Heart left ventricle (tissue), 16 donors: ENCODE measurements around the gene PTX4. TPM values are rescaled to one million over a fixed set of nuclear protein-coding genes. Genes with fewer than 3 reads are reported as not detected.

Experiments
- ATAC-seq, 4 donors: fragments of 200-7000 bp; cut with Tn5 transposase; one replicate each; pipeline ENCODE4 v1.9.1; 2020 to 2022; ENCODE audit warnings: moderate library complexity in 4 of 4, mild to moderate bottlenecking in 3 of 4, moderate number of reproducible peaks in 1 of 4
- DNase-seq, 5 donors: peaks; one replicate each; pipeline ENCODE4 v3.0.0-alpha.2; 2020
- H3K27ac ChIP-seq, 12 donors: fragments of 200-600 bp; sonication (generic) in 4 of 12; one replicate each; pipeline versions ENCODE4 v1.5.0 to v1.8.0; 2016 to 2022; ENCODE audit warnings: mild to moderate bottlenecking in 2 of 12
- H3K27me3 ChIP-seq, 9 donors: fragments of 200-600 bp; sonication (generic) in 2 of 9; one replicate each; pipeline versions ENCODE4 v1.5.1 to v1.8.0; 2016 to 2022; ENCODE audit warnings: mild to moderate bottlenecking in 3 of 9
- H3K36me3 ChIP-seq, 9 donors: fragments of 200-600 bp; sonication (generic) in 2 of 9; one replicate each; pipeline versions ENCODE4 v1.5.0 to v1.8.0; 2018 to 2022; ENCODE audit warnings: mild to moderate bottlenecking in 2 of 9
- H3K4me1 ChIP-seq, 12 donors: fragments of 200-600 bp; sonication (generic) in 4 of 12; one replicate each; pipeline versions ENCODE4 v1.5.0 to v1.8.0; 2016 to 2022; ENCODE audit warnings: mild to moderate bottlenecking in 3 of 12
- H3K4me3 ChIP-seq, 12 donors: fragments of 200-600 bp; sonication (generic) in 4 of 12; one replicate each; pipeline versions ENCODE4 v1.5.0 to v1.8.0; 2017 to 2022; ENCODE audit warnings: mild to moderate bottlenecking in 9 of 12, moderate library complexity in 4 of 12
- H3K9me3 ChIP-seq, 12 donors: fragments of 200-600 bp; sonication (generic) in 4 of 12; one replicate each; pipeline versions ENCODE4 v1.5.0 to v1.8.0; 2016 to 2022; ENCODE audit warnings: mild to moderate bottlenecking in 1 of 12
- CTCF ChIP-seq, 12 donors: fragments of 200-600 bp; sonication (generic) in 4 of 12; IDR thresholded peaks; one replicate each; pipeline versions ENCODE4 v1.5.0 to v1.8.0; 2018 to 2022; ENCODE audit warnings: antibody characterized with exemption in 12 of 12, mild to moderate bottlenecking in 5 of 12
- POLR2A ChIP-seq, 2 donors: fragments of 450-650 bp; IDR thresholded peaks; one replicate each; pipeline ENCODE4 v1.6.1; 2017; ENCODE audit warnings: antibody characterized with exemption in 2 of 2, mild to moderate bottlenecking in 2 of 2, moderate library complexity in 2 of 2
- WGBS, 4 donors: extraction: QIAGEN DNeasy Blood & Tissue Kit in 2 of 4; methylation state at CpG; one replicate each; pipeline versions ENCODE4 v1.1.5 to v1.1.7; 2013 to 2018; 5-methylcytosine and 5-hydroxymethylcytosine counted together
- intact Hi-C, 10 donors: fragments of 100-400 bp; cut with DNase I; formaldehyde crosslinking; loops; one replicate each; pipeline versions ENCODE4 v1.11.1 to v1.14.2; 2022
- polyA plus RNA-seq, 2 donors: library from polyadenylated mRNA; stranded (reverse); fragments of 200-250 nt; gene quantifications; one replicate each; pipeline ENCODE4 v1.2.3, GENCODE V29; 2013
- total RNA-seq, 9 donors: library from RNA; depleted of rRNA in 2 of 9; stranded (reverse); fragments of >200 nt in 2 of 9; fragmentation: NEBNext Ultra II Directional in 3 of 9; extraction: Animal tissue kit (Norgen Biotek cat#: 25700) in 3 of 9; gene quantifications; one replicate each; pipeline versions ENCODE4 v1.1.0 to v1.2.4, GENCODE V29; 2016 to 2023
- donor health status: ischemic (EF 13 %, LVEDD 7.1; RV severe dilation, severe dysfunction).
- donor health status: healthy with polysubstance abuse.
- donor health status: DM: no; HTN: yes; CAD: no.
- donor health status: DM: no; HTN: no; CAD: no.
- donor health status: ischemic (EF 25% LVEDD 6.9; RV normal size, moderate dysfunction).
- donor health status: ischemic (EF 25% LVEDD 5.7; RV mildly dilated, moderate dysfunction).
- donor health status: healthy.
- donor health status: DM: yes; HTN: yes; CAD: no.
- donor health status: ischemic (EF 35%, LVEDD 5.7; RV mildly dilated, moderate dysfunction).
- donor health status: nonischemic (EF 11% LVEDD 7.7; RV severe dilation, severe dysfunction).
- donor health status: DM: yes; HTN: yes; CAD: no.
- donor health status: PGD.
- donor health status: ischemic (EF 29% LVEDD 5.4; RV normal size, mild dysfunction).
- donor health status: nonischemic (EF 23%, LVEDD 6.1; RV moderate dilation, normal function).

PTX4 gene
- total and polyA plus RNA-seq, 11 donors, result 0.04 to 0.23 (median 0.20) TPM; not detected in 8

- no peak for TF ChIP-seq CTCF (IDR thresholded peaks at IDR 0.05)
- TF ChIP-seq POLR2A (IDR thresholded peaks at IDR 0.05), result no peak
- peaks cover 0 to 31% (median 24%) of the 10 kb centered on the region in 12 donors for H3K4me1 ChIP-seq
- no peak overlapping the region for H3K27ac ChIP-seq
- peaks cover 0 to 21% (median 13%) of the 10 kb centered on the region in 9 donors for H3K36me3 ChIP-seq
- no peaks in the 10 kb centered on the region for H3K27me3 ChIP-seq
- ATAC-seq (no peak), DNase-seq (no peak)
- no peaks in the 10 kb centered on the region for H3K9me3 ChIP-seq
- WGBS, 4 donors, result 89 to 92% (median 90%) methylated on average over 12 of the region's 12 CpGs
- no peak overlapping the region for H3K4me3 ChIP-seq
- intact Hi-C loops, result loop anchor here in 9 of 10 donors (5.0 to 10.0 kb wide), 11 partner anchors 36 to 183 kb away; partner anchors contain the start of genes CRAMP1 (in 6 of the 9), IFT140 (in 6 of the 9), TMEM204 (in 2 of the 9) and JPT2 (in 1 of the 9)
Measured at GRCh38 chr16:1491327-1491726, 2.6 kb upstream of the PTX4 start.

- Histone ChIP-seq H3K36me3 (no peaks in the 10 kb centered on the region), H3K4me1 (peaks cover 0 to 15% (median 10%) of the 10 kb centered on the region in 12 donors), H3K9me3 (no peaks in the 10 kb centered on the region), H3K27me3 (no peaks in the 10 kb centered on the region), H3K4me3 (no peak overlapping the region), H3K27ac (no peak overlapping the region)
- no peak for TF ChIP-seq CTCF (IDR thresholded peaks at IDR 0.05)
- TF ChIP-seq POLR2A (IDR thresholded peaks at IDR 0.05), result no peak
- 91 to 92% (median 91%) methylated on average over 12 of the region's 12 CpGs for WGBS, 4 donors
- ATAC-seq (no peak), DNase-seq (no peak)
- intact Hi-C loops, result no loop called here
Measured at GRCh38 chr16:1489077-1489476, 333 bp upstream of the PTX4 start.

- ATAC-seq (no peak), DNase-seq (peak in 1 of 5 donors; percentile 51)
- H3K9me3 ChIP-seq, result no peaks in the 10 kb centered on the region
- no peak overlapping the region for H3K27ac ChIP-seq
- no peak overlapping the region for H3K4me3 ChIP-seq
- H3K36me3 ChIP-seq, result no peaks in the 10 kb centered on the region
- intact Hi-C loops, result no loop called here
- H3K27me3 ChIP-seq, result no peaks in the 10 kb centered on the region
- peaks cover 0 to 13% (median 6%) of the 10 kb centered on the region in 12 donors for H3K4me1 ChIP-seq
- TF ChIP-seq POLR2A (IDR thresholded peaks at IDR 0.05), result no peak
- no peak for TF ChIP-seq CTCF (IDR thresholded peaks at IDR 0.05)
- 80 to 88% (median 87%) methylated on average over 11 to 24 of the region's 24 CpGs for WGBS, 4 donors
Measured at GRCh38 chr16:1488054-1488601, 616 bp downstream of the PTX4 start.

- whole genome bisulfite sequencing, 4 donors, result 86 to 91% (median 89%) methylated on average over 26 to 39 of the region's 39 CpGs
- Histone ChIP-seq H3K4me1 (peaks cover 0 to 9% (median 2%) of the 10 kb centered on the region in 12 donors), H3K4me3 (no peak overlapping the region), H3K27me3 (no peaks in the 10 kb centered on the region), H3K36me3 (no peaks in the 10 kb centered on the region), H3K27ac (no peak overlapping the region), H3K9me3 (no peaks in the 10 kb centered on the region)
- peak in 1 of 4 donors; percentile 17 for ATAC-seq
- TF ChIP-seq CTCF (IDR thresholded peaks at IDR 0.05) (no peak), POLR2A (IDR thresholded peaks at IDR 0.05) (no peak)
- peak in 1 of 5 donors; percentile 53 for DNase-seq
- intact Hi-C loops, result no loop called here
Measured at GRCh38 chr16:1487395-1488053, 1.2 kb downstream of the PTX4 start.
